K562 (cell line): ENCODE results near the gene TYROBP. TPM values are rescaled to one million over a fixed set of nuclear protein-coding genes. Genes with fewer than 3 reads are reported as not detected.

ENCODE experiments used
- ATF1 ChIP-seq, 2 experiments: fragments of 450-650 bp in 1 of 2; IDR thresholded peaks; 2 replicates each; pipeline ENCODE4 v1.6.1; 2016; ENCODE audit warnings: missing compliant biosample characterization in 1 of 2, missing genetic modification characterization in 1 of 2
- CTBP1 ChIP-seq: fragments of 450-650 bp; IDR thresholded peaks from 2 replicates; pipeline ENCODE4 v1.6.1; 2016; ENCODE audit warnings: borderline replicate concordance
- POLR2B ChIP-seq: fragments of 450-650 bp; IDR thresholded peaks from 2 replicates; pipeline ENCODE4 v1.6.1; 2018; ENCODE audit warnings: low read depth; ENCODE audit not compliant: partially characterized antibody
- PRDM10 ChIP-seq: fragments of 450-650 bp; IDR thresholded peaks from 2 replicates; pipeline ENCODE4 v1.6.1; 2018; ENCODE audit not compliant: partially characterized antibody
- SP1 ChIP-seq: sonication (generic); formaldehyde crosslinking; IDR thresholded peaks from 2 replicates; pipeline ENCODE4 v1.8.1; 2022; ENCODE audit warnings: mild to moderate bottlenecking, missing genetic modification reagents
- ZNF449 ChIP-seq: fragments of 250-450 bp; sonication (Bioruptor Pico); IDR thresholded peaks from 2 replicates; pipeline ENCODE4 v1.8.0; 2022; ENCODE audit warnings: moderate library complexity, mild to moderate bottlenecking, inconsistent platforms
- polyA plus RNA-seq, 8 experiments: library from polyadenylated mRNA; depleted of rRNA in 4 of 8; stranded (reverse) in 5 of 8; unstranded in 3 of 8; fragments of >200 nt; fragmentation: Nextera tagmentation in 2 of 8; fragmentation: Illumina TruSeq in 1 of 8; extraction: Ambion mirVana in 2 of 8; extraction: Trizol in 1 of 8; gene quantifications; 2 replicates each; pipeline versions ENCODE4 v1.2.1 to v1.2.3, GENCODE V29; 2011 to 2014; ENCODE audit warnings: inconsistent platforms in 1 of 8, missing spikeins in 1 of 8
- total RNA-seq, 7 experiments: library from RNA; depleted of rRNA in 6 of 7; stranded (reverse); fragments of >200 nt in 6 of 7; fragmentation: Illumina TruSeq in 2 of 7; extraction: Trizol in 2 of 7; gene quantifications; 2 replicates each; pipeline versions ENCODE4 v1.2.1 to v1.2.3, GENCODE V29; 2011 to 2021; ENCODE audit warnings: low replicate concordance in 1 of 7

The TYROBP gene
- total and polyA plus RNA-seq, 9 of the 15 experiments (the other 6 are each of a cell fraction or from before 2014, with no cell fraction given): 0.72 to 8.2 (median 2.4) TPM

- TF ChIP-seq PRDM10 (peak; percentile 90), SP1 (CRISPR knock-in tag) (peak; percentile 98), CTBP1 (peak; percentile 81), ATF1 (CRISPR knock-in tag; IDR thresholded peaks at IDR 0.05) (peak; percentile 55; the same call in 1 of the 2 replicates), ATF1 (tag; IDR thresholded peaks at IDR 0.05) (peak; percentile 89), POLR2B (peak; percentile 69), ZNF449 (no peak)
- TF ChIP-seq, all 486 proteins: peak for 107
Observed at GRCh38 chr19:35931161-35931873, 23.2 kb upstream of the TYROBP start (continued).
